T-helper 2 cell (primary cell): ENCODE results near the gene PCDHB9.
"Not testable (repeated sequence)": the region's sequence is repeated elsewhere in the genome, so short reads cannot be mapped to it uniquely, and the experiment has no call there.

Experiments used
- DNase-seq, 5 experiments: peaks; one replicate each; pipeline versions ENCODE4 v3.0.0 to v3.0.0-alpha.2; 2012 to 2022
- total RNA-seq, 2 donors: gene quantifications; one replicate each; lab custom pipeline; 2026; lab: John Stamatoyannopoulos, UW

PCDHB9 gene
- 0 reads per million in 2 donors for total RNA-seq

DNA sequence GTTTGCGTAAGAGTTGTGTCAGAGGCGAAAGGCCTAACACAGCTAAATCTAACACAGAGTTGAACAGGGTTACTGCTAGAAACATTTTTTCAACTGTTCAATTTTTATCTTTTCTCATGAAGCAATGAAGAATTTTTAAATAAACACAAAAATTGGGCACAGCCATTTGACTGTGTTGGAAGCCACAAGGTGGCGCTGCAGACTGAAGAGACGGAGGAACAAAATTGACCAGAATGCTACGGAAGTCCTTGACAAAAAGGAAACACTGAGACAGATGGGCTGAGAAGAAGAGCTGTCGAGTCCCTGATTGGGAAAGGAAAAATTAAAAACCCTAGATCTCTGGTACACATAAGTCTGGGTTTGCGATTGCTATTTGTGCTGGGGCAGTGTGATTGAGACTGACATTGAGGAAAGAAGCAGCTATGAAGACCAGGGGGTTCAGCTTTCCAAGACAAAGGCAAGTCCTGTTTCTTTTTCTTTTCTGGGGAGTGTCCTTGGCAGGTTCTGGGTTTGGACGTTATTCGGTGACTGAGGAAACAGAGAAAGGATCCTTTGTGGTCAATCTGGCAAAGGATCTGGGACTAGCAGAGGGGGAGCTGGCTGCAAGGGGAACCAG is at the start of gene PCDHB9:
Gene PCDHB9 (plus strand): TSS at position 265 of the 616 bp plus-strand sequence. CDS start 158 bp downstream, at position 423.
- DNase-seq = peak in 3 of 5 experiments; percentile 10 to 26 (median 10)

DNA sequence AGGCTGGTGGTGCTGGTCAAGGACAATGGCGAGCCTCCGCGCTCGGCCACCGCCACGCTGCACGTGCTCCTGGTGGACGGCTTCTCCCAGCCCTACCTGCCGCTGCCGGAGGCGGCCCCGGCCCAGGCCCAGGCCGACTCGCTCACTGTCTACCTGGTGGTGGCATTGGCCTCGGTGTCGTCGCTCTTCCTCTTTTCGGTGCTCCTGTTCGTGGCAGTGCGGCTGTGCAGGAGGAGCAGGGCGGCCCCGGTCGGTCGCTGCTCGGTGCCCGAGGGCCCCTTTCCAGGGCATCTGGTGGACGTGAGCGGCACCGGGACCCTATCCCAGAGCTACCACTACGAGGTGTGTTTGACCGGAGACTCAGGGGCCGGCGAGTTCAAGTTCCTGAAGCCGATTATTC is 49.6 kb upstream of the PCDHB9 start:
- DNase-seq = not testable (repeated sequence)

DNA sequence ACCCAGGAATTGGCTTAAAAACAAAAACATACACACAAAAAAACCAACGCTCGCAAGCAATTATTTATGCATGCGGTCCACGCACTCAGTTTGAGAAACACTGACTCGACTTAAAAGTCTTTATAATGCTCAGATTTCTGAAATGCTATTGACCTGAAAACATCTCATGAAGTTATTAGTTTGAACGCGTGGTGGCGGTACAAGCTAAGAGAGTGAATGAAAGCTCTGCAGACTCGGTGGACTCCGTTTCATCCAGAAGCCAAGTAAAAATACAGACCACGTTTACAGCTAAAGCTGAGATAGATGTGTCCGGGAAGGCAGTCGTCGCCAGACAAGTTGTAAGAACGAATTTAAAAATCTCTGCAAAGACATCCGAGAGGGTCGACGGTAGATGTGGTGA is 37.1 kb upstream of the PCDHB9 start, which contains the start of gene PCDHB6:
Gene PCDHB6 (plus strand): TSS at position 246 of the 400 bp plus-strand sequence. CDS start 201 bp downstream, outside the sequence.
- no peak for DNase-seq

DNA sequence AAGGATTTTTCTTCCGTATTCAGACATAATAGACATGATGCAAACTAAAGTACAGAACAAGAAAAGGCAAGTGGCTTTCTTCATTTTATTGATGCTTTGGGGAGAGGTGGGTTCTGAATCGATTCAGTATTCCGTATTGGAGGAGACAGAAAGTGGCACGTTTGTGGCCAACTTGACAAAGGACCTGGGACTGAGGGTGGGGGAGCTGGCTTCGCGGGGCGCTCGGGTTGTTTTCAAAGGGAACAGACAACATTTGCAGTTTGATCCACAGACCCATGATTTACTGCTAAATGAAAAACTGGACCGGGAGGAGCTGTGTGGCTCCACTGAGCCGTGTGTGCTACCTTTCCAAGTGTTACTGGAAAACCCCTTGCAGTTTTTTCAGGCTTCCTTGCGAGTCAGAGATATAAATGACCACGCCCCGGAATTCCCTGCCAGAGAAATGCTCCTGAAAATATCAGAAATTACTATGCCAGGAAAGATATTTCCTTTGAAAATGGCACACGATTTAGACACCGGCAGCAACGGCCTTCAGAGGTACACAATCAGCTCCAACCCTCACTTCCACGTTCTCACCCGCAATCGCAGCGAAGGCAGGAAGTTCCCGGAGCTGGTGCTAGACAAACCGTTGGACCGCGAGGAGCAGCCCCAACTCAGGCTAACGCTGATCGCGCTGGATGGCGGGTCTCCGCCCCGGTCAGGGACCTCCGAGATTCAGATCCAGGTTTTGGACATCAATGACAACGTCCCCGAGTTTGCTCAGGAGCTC is 36.6 kb upstream of the PCDHB9 start:
- no peak for DNase-seq

DNA sequence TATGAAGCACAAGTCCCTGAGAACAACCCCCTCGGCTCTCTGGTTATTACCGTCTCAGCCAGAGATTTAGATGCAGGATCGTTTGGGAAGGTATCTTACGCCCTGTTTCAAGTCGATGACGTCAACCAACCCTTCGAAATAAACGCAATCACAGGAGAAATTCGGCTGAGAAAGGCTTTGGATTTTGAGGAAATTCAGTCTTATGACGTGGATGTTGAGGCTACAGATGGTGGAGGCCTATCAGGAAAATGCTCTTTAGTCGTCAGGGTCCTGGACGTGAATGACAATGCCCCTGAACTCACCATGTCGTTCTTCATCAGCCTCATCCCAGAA is 36.0 kb upstream of the PCDHB9 start:
- DNase-seq = no peak

DNA sequence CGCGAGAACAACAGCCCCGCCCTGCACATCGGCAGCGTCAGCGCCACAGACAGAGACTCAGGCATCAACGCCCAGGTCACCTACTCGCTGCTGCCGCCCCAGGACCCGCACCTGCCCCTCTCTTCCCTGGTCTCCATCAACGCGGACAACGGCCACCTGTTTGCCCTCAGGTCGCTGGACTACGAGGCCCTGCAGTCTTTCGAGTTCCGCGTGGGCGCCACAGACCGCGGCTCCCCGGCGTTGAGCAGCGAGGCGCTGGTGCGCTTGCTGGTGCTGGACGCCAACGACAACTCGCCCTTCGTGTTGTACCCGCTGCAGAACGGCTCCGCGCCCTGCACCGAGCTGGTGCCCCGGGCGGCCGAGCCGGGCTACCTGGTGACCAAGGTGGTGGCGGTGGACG is 35.3 kb upstream of the PCDHB9 start:
- not testable (repeated sequence) for DNase-seq

DNA sequence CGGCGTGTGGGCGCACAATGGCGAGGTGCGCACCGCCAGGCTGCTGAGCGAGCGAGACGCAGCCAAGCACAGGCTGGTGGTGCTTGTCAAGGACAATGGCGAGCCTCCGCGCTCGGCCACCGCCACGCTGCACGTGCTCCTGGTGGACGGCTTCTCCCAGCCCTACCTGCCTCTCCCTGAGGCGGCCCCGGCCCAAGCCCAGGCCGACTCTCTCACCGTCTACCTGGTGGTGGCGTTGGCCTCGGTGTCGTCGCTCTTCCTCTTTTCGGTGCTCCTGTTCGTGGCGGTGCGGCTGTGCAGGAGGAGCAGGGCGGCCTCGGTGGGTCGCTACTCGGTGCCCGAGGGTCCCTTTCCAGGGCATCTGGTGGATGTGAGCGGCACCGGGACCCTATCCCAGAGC is 34.9 kb upstream of the PCDHB9 start:
- DNase-seq = not testable (repeated sequence)

DNA sequence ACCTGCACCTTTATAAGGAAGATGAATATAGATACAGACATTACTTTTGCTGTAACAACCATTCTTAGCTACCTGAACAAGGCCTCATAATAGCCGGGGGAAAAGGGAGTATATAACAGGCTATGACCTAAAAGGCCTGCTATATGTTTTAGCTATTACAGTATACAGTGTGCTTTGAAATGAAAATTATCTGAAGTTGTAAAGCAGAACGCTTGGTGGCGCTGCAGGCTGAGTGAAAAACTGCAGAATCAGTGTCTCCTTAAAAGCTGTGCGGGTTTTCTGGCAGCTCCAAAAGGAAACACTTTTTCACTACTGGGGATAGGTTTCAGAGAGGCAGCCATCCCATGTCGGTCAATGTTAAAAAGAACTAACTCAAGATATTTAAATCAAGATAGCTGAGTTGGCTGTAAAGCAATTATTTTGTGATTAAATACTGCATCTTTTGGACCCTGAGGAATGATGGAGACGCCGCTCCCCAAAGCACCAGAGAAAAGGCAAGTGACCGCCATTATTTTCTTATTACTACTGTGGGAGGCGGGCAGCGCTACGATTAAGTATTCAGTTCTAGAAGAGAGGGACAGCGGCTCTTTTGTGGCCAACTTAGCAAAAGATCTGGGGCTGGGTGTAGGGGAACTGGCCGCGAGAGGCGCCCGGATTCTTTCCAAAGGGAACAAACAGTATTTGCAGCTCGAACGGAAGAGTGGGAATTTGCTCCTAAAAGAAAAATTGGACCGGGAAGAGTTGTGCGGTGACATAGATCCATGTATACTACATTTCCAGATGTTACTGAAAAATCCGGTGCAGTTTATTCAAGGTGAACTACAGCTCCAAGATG is 31.2 kb upstream of the PCDHB9 start:
- no peak for DNase-seq

DNA sequence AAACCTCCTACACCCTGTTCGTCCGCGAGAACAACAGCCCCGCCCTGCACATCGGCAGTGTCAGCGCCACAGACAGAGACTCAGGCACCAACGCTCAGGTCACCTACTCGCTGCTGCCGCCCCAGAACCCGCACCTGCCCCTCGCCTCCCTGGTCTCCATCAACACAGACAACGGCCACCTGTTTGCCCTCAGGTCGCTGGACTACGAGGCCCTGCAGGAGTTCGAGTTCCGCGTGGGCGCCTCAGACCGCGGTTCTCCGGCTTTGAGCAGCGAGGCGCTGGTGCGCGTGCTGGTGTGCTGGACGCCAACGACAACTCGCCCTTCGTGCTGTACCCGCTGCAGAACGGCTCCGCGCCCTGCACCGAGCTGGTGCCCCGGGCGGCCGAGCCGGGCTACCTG is 29.6 kb upstream of the PCDHB9 start:
- DNase-seq = not testable (repeated sequence)

DNA sequence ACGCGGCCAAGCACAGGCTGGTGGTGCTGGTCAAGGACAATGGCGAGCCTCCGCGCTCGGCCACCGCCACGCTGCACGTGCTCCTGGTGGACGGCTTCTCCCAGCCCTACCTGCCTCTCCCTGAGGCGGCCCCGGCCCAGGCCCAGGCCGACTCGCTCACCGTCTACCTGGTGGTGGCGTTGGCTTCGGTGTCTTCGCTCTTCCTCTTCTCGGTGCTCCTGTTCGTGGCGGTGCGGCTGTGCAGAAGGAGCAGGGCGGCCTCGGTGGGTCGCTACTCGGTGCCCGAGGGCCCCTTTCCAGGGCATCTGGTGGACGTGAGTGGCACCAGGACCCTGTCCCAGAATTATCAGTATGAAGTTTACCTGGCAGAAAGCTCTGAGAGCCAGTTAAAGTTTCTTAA is 29.1 kb upstream of the PCDHB9 start:
- DNase-seq = not testable (repeated sequence)

DNA sequence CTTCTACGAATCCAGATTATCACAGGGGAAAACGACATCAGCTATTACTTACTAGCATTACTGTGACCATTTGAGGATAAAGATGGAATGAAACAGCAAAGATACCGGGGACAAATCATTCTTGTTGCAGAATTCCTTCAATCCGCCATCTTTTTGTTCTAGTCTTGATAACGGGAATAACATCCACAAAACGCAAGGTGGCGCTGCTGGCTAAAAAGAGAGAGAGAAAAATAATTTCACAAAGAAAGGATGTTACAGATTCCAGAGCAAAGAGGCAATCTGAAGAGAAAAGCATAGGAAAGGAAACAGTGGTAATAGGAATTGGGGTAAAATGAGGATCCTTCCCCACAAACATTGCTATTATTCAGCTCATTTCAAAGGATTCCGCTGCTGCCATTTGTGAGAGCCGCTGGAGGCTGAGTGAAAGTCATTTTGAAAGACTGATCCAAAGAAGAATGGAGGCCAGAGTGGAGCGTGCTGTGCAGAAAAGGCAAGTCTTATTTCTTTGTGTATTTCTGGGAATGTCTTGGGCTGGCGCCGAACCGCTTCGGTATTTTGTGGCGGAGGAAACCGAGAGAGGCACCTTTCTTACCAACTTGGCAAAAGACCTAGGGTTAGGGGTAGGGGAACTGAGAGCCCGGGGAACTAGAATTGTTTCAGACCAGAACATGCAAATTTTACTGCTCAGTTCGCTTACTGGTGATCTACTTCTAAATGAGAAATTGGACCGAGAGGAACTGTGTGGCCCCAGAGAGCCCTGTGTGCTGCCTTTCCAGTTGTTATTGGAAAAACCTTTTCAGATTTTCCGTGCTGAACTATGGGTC is 14.4 kb upstream of the PCDHB9 start, which contains the start of gene PCDHB7:
Gene PCDHB7 (plus strand): TSS at position 264 of the 824 bp plus-strand sequence. CDS start 192 bp downstream, at position 456.
- DNase-seq = peak in 1 of 5 experiments; percentile 3

DNA sequence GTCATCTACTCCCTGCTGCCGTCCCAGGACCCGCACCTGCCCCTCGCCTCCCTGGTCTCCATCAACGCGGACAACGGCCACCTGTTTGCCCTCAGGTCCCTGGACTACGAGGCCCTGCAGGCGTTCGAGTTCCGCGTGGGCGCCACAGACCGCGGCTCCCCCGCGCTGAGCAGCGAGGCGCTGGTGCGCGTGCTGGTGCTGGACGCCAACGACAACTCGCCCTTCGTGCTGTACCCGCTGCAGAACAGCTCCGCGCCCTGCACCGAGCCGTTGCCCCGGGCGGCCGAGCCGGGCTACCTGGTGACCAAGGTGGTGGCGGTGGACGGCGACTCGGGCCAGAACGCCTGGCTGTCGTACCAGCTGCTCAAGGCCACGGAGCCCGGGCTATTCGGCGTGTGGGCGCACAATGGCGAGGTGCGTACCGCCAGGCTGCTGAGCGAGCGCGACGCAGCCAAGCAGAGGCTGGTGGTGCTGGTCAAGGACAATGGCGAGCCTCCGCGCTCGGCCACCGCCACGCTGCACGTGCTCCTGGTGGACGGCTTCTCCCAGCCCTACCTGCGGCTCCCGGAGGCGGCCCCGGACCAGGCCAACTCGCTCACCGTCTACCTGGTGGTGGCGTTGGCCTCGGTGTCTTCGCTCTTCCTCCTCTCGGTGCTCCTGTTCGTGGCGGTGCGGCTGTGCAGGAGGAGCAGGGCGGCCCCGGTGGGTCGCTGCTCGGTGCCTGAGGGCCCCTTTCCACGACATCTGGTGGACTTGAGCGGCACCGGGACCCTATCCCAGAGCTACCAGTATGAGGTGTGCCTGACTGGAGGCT is 12.5 kb upstream of the PCDHB9 start:
- not testable (repeated sequence) for DNase-seq

DNA sequence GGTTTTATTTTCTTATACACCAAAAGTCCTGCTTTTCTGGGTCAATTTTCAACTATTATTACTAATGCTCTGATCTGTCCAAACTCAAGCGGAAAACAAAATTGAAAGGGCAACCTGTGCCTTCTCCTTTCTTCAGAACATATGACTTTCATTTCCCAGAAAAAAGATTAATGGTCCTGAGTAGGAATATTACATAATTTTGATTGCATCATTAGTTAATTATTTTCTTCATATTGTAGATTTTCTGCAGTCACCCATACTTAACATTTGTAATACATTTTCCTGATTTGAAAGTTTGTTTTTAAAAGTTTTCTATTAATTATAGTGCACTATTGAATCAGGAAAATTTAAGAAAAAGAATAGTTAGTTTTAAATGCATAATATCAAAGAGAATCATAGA is 11.0 kb upstream of the PCDHB9 start:
- no peak for DNase-seq

DNA sequence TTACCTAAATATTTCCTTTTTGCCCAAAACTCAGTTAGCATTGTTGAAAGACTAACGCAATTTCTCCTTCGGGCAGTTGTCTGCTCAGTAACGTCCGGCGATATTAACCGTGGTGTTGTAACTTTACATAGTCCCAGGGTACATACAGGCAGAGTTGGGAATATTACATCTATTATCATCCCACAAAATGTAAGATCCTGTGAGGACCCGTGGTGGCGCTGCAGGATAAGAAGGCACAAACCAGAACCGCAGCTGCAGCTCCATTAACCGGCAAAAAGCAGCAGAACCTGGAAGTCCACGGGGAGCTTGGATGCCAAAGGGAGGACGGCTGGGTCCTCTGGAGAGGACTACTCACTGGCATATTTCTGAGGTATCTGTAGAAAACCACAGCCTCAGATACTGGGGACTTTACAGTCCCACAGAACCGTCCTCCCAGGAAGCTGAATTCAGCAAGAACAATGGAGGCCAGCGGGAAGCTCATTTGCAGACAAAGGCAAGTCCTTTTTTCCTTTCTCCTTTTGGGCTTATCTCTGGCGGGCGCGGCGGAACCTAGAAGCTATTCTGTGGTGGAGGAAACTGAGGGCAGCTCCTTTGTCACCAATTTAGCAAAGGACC is 9.3 kb upstream of the PCDHB9 start, which contains the start of gene PCDHB8:
Gene PCDHB8 (plus strand): TSS at position 214 of the 615 bp plus-strand sequence. CDS start 245 bp downstream, at position 459.
- DNase-seq = not testable (repeated sequence)

DNA sequence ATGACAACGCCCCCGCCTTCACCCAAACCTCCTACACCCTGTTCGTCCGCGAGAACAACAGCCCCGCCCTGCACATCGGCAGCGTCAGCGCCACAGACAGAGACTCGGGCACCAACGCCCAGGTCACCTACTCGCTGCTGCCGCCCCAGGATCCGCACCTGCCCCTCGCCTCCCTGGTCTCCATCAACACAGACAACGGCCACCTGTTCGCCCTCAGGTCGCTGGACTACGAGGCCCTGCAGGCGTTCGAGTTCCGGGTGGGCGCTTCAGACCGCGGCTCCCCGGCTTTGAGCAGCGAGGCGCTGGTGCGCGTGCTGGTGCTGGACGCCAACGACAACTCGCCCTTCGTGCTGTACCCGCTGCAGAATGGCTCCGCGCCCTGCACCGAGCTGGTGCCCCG is 7.6 kb upstream of the PCDHB9 start:
- DNase-seq = not testable (repeated sequence)

DNA sequence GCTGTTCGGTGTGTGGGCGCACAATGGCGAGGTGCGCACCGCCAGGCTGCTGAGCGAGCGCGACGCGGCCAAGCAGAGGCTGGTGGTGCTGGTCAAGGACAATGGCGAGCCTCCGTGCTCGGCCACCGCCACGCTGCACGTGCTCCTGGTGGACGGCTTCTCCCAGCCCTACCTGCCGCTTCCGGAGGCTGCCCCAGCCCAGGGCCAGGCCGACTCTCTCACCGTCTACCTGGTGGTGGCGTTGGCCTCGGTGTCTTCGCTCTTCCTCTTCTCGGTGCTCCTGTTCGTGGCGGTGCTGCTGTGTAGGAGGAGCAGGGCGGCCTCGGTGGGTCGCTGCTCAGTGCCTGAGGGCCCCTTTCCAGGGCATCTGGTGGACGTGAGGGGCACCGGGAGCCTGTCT is 7.1 kb upstream of the PCDHB9 start:
- not testable (repeated sequence) for DNase-seq

DNA sequence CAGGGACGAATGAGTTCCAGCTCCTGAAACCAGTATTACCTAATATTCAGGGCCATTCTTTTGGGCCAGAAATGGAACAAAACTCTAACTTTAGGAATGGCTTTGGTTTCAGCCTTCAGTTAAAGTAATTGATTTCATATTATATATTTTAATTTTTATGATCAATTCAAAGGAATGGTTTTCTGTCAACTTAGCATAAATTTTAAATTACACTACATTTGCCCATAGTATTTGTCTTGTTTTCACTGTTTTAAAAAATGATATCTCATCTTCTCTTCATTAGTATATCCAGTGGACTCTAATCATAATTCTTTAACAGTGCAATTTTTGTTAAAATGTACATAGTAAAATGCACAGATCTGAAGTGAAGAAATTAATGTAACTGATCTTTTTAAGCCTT is 6.6 kb upstream of the PCDHB9 start:
- no peak for DNase-seq

DNA sequence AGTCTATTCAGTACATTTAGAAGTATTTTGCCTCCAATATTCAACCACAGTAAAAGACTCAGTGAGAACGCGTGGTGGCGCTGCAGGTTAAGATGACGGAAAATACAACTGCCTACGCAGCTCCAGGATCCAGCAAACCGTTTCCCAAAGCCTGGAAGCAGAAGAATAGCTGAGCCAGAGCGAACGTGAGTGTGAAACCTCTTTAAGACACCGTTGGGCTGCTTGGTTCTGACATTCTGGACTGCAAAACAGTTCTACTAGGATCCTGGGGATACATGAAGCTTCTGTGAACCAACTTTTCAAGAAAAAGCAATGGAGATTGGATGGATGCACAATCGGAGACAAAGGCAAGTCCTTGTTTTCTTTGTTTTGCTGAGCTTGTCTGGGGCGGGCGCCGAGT is 4.7 kb upstream of the PCDHB9 start, which contains the start of gene PCDHB16:
Gene PCDHB16 (plus strand): TSS at position 140 of the 400 bp plus-strand sequence. CDS start 173 bp downstream, at position 313.
- DNase-seq = no peak

DNA sequence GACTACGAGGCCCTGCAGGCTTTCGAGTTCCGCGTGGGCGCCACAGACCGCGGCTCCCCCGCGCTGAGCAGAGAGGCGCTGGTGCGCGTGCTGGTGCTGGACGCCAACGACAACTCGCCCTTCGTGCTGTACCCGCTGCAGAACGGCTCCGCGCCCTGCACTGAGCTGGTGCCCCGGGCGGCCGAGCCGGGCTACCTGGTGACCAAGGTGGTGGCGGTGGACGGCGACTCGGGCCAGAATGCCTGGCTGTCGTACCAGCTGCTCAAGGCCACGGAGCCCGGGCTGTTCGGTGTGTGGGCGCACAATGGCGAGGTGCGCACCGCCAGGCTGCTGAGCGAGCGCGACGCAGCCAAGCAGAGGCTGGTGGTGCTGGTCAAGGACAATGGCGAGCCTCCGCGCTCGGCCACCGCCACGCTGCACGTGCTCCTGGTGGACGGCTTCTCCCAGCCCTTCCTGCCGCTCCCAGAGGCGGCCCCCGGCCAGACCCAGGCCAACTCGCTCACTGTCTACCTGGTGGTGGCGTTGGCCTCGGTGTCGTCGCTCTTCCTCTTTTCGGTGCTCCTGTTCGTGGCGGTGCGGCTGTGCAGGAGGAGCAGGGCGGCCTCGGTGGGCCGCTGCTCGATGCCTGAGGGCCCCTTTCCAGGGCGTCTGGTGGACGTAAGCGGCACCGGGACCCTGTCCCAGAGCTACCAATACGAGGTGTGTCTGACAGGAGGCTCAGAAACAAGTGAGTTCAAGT is 2.7 kb upstream of the PCDHB9 start:
- not testable (repeated sequence) for DNase-seq

DNA sequence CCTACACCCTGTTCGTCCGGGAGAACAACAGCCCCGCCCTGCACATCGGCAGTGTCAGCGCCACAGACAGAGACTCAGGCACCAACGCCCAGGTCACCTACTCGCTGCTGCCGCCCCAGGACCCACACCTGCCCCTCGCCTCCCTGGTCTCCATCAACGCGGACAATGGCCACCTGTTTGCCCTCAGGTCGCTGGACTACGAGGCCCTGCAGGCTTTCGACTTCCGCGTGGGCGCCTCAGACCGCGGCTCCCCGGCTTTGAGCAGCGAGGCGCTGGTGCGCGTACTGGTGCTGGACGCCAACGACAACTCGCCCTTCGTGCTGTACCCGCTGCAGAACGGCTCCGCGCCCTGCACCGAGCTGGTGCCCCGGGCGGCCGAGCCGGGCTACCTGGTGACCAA is 1.7 kb downstream of the PCDHB9 start:
- not testable (repeated sequence) for DNase-seq
